Erythroblast (primary cell): Measurements from ENCODE around the gene CAMK1D.

ENCODE experiments used
- DNase-seq, 2 experiments: peaks; one replicate each; lab custom pipeline; 2025; lab: John Stamatoyannopoulos, UW
- GATA1 ChIP-seq: IDR thresholded peaks from 2 replicates; pipeline ENCODE4 v1.6.1; 2011; ENCODE audit warnings: low read depth, mild to moderate bottlenecking, control low read depth, low read length, moderate library complexity
- POLR2A ChIP-seq: IDR thresholded peaks from 2 replicates; pipeline ENCODE4 v1.6.1; 2011; ENCODE audit warnings: mild to moderate bottlenecking, low read length

The CAMK1D gene

DNA sequence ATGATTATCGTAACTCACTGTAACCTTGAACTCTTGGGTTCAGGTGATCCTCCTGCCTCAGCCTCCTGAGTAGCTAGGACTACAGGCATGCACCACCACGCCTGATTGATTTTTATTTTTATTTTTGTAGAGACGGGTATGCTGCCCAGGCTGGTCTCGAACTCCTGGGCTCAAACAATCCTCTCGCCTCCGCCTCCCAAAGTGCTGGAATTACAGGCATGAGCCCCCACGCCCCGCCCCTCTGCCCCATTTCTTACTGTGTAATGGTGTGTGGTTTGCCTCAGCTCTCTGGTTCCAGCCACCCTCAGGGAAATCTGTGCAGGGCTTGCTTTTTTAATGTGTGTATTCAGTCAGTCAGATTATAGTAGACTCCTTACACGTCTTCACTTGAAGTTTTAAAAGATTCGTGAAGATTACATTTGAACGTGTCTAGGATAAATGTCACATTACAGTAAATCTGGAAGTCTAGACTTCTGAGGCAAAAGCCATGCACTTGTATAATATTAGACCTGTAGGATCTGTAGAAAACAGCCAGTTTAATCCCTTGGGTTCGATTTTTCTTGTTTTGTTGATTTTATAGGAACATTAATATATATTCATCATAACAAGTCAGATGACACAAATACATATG, 276.2 kb downstream of the CAMK1D start:
- no peak for TF ChIP-seq GATA1
- no peak for TF ChIP-seq POLR2A
- DNase-seq: no peak

DNA sequence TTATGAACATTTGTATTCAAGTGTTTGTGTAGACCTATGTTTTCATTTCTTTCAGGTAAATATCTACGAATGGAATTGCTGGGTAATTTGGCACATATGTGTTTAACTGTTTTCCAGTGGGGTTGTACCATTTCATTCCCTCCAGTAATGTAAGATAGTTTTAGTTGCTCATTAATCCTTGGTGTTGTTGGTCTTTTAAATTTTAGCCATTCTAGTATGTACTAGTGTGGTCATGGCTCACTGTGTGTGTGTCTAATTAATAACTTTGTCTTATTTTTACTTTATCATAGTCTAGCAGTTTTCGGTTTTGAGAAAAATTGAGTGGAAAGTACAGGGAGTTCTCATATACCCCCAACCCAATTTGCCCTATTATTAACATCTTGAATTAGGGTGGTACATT, 278.8 kb downstream of the CAMK1D start:
- no peak for TF ChIP-seq POLR2A
- DNase-seq: no peak

DNA sequence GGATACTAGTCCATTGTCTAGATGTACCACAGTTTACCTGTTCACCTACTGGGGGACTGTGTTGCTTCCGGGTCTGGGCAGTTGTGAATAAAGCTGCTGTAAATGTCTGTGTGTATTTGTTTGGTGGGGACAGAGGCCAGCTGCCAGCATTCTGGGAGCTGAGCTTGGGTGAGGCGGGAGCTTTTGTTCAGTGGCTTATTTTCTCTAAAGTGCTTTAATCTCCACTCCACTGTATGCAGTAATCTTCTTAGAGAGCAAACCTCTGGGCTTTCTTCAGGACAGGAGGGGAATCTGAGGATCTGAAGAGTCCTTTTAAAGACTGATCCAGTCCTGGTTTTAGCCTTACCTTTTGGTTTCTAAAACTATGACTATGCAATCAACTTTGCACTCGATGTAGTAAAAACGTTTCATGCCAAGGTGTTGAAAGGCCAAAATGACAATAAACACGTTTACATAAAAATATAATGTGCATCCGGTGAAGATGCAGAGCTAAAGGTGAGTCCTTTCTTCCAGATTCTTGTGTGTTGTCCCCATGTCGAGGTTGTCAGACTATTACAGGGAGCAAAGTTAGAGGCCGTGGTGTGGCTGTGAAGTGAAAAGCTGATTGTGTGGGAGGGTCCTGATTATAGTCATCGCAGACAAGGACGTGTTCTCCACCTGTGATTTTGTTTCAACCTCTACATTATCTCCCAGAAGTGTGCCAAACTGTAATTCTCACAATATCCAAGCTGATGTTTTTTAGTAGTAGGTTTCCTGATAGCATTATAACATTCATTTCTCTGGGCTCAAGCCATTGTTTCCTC, 279.8 kb downstream of the CAMK1D start:
- DNase-seq: no peak
- TF ChIP-seq GATA1 (no peak), POLR2A (no peak)

DNA sequence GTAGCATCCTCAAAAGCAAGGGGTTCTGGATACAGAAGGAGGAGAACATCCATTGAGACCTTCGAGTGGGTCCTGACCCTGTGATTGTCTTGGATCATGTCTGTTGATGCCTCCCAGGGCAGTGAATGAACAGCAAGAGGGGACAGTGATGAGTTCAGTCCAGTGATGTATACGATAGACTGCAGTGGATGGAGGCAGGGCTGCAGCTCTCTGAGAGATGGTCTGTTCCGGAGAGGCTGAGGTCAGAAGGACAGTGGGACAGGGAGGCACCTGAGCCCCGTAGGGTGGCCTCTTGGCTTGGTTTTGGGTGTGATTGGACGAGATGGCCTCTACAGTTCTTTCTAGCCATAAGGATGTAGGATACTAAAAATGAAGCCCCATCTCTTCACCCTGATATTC, 280.4 kb downstream of the CAMK1D start:
- DNase-seq: no peak
- no peak for TF ChIP-seq GATA1
- no peak for TF ChIP-seq POLR2A

DNA sequence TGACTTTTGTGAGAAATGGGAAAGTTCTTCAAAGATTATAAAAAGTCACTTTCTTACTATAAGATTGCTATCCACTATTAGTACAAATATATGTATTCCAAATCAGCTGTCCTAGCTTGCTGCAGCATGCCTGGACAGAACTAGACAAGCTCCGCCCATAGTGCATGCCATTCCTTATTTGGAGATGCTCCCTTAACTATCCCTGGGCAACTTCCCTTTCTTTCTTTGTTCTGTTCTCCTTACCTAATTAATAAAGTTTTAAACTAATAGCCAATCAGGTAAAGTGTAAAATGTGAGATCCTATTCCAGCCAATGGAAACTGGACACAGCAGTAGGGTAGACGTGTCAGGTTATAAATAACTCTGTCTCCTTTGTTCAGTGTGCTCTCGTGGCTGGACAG, 281.9 kb downstream of the CAMK1D start:
- TF ChIP-seq GATA1: no peak
- TF ChIP-seq POLR2A: no peak
- no peak for DNase-seq

DNA sequence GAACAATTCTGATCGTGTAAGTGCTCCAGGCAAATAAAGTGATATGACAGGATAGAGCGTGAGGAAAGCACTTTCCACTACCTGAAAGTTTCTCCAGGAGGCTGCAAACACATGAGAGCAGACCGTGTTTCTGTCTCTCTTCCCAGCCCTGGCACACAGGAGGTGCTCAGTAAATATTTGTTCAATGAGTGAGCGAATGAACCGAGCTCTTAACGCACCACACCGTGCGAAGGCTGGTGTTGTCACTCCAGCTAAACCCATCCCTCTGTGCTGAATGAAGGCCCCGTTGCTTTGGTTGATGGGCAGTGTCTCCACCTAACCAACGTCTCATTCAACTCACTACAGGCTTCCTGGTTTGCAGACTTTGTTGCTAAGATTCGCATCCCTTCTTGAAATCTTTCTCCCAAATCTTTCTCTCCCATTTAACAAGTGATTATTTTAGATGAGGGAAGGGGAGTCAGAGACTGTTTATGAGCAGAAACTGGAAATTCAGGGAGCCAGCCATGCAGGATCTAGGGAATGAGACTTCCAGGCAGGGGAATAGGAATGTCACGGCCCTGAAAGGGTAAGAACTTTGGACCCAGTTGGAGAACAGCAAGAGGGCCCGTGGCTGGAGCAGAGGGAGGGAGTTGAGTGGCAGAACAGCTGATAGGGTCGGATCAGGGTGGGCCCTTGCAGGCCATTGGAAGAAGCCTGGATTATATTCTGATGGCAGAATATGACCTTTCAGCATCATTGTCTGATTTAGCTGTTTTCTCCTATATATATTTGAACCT, 282.6 kb downstream of the CAMK1D start:
- DNase-seq: no peak
- TF ChIP-seq GATA1 (no peak), POLR2A (no peak)

DNA sequence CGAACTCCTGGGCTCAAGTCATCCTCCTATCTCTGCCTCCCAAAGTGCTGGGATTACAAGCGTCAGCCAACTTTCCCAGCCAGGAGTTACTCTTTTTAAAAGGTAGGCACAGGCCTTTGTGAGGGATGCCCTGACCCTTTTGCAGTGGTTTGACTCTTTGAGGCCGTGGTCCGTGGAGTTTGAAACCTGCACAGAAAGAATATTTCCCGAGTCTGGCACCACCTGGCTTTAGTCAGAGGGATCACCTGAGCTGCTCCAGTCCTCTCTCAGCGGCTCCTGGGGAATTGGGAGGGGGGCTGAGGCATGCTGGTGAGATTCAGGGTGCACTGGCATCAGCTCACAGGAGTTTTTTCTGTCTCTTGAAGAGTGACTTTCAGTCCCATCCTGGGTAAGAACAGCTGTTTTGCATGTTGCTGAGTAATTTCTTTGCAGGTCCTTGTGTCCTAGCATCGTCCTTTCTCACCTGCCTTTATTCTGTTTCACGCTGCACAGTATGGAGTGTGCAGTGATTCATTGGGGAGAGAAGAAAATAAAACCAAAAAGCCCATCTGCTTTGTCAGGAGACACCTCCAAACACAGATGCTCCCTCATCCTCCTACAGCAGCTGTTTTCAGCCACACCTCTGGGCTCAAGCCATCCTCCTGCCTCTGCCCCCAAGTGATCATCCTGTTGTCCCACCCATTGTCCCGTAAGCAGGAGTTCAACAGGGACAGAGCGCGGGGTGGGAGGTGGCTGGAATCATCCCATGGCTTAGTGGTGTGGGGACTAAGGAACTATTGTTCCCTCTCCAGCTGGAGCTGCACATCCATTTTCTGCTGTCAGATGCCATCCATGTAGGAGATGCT, 284.7 kb downstream of the CAMK1D start:
- no peak for DNase-seq
- no peak for TF ChIP-seq POLR2A
- TF ChIP-seq GATA1: no peak

DNA sequence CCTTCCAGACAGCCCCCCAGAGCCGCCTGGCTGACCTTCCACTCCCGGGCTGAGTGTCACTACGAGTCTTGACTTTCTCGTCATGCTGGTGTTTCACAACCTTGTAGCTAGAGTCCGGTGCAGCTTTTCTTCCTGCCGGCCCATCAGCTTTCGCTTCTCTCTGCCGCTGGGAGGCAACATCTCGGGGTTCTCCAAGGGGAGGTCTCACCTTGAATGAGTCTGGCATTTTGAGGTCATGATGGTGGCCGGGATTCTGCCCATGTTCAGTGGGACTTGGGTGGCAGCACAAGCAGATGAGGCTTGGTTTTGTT, 285.2 kb downstream of the CAMK1D start:
- no peak for DNase-seq

DNA sequence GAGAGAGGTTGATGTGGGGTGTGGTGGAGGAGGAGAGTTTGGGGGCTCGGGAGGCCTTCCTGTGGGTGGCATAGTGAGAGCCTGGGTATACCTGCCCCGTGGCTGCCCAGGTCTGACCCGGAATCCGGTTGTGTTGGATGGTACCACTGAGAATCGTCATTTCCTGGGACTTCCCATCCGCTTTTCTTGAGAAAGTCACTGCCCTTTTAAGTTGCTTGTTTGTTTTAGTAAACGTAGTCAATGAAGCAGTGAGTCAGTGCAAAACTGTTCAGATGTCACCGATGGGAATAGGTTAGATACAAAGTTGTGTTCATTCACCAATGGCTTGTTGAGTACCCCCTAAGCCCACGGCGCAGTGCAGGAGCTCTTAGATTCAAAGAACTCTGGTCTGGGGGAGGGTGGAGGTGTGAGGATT, 285.8 kb downstream of the CAMK1D start:
- DNase-seq: no peak
- no peak for TF ChIP-seq GATA1
- TF ChIP-seq POLR2A: no peak

More for the DNA sequence above, 285.2 kb downstream of the CAMK1D start:
- TF ChIP-seq GATA1 (no peak), POLR2A (no peak)

DNA sequence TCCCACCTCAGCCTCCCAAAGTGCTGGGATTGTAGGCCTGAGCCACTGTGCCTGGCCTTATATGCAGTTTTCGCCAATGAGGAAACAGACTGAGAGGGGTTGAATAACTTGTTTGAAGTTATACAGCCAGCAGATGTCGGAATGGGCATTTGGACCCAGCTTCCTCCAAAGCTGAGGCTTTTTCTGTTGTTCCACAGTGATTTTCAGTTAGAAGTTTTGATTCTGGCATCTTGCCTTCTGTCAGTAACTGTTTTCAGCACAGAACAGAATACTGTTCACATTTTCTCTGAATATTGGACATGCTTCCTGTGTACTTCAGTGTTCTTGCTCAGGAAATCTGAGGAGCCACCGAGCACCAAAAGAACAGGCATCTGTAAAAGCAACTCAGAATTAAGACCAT, 287.2 kb downstream of the CAMK1D start:
- DNase-seq: no peak
- TF ChIP-seq POLR2A (no peak), GATA1 (no peak)

DNA sequence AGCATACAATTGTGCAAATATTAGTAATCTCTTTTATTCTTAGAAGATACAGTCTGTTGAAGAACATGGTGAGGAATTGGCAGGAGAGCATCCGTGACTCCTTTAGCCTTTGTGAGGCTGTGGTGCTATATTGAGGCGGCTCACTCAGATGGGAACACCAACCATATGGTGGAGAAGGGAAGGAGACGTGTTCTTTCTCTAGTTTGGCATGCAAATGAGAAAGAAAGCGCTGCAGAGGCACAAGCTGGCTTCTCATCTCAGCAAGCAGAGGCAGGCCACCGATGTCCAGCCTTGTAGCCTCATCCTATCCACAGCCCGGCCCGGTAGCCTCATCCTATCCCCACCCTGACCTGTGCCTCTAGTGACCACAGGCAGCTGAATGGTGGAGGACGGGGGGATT, 288.3 kb downstream of the CAMK1D start:
- no peak for TF ChIP-seq GATA1
- no peak for TF ChIP-seq POLR2A
- no peak for DNase-seq

DNA sequence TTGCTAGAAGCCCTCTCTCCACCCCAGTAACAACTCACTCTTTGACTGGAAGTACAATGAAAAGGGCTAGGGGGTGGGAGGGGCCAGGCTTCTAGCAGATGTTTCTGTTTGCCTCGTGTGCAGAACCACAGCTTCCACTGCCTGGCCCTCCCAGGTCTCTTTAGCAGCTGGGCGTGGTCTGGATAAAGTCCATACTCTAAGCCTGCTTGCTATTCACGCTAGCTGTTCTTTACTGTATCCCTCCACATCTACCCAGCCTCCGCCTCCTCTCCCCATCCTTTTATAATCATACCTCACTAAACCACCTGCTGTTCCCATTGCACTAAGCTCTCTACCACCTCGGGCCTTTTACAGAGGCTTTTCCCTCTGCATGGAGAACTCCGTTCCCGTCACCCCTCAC, 288.8 kb downstream of the CAMK1D start:
- no peak for DNase-seq
- TF ChIP-seq GATA1 (no peak), POLR2A (no peak)

DNA sequence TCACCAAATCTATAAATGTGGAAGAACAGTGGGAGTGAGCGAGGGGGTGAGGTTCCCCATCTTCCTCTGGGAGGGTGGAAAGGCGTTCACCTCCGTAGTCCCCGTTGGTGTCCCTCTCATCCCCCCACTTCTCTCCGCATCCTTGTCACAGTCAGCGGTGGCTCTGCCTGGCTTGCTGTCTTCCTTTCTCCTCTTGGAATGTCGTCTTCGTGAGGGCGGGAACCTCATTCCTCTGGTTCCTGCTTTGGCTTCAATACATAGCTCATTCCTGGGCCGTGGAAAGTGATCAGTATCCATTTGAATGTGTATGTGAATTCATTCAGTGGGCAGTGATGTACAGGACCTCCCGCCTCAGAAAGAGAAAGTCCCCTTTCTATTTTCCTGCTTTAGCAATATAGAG, 289.4 kb downstream of the CAMK1D start:
- no peak for TF ChIP-seq GATA1
- no peak for TF ChIP-seq POLR2A
- DNase-seq: no peak

DNA sequence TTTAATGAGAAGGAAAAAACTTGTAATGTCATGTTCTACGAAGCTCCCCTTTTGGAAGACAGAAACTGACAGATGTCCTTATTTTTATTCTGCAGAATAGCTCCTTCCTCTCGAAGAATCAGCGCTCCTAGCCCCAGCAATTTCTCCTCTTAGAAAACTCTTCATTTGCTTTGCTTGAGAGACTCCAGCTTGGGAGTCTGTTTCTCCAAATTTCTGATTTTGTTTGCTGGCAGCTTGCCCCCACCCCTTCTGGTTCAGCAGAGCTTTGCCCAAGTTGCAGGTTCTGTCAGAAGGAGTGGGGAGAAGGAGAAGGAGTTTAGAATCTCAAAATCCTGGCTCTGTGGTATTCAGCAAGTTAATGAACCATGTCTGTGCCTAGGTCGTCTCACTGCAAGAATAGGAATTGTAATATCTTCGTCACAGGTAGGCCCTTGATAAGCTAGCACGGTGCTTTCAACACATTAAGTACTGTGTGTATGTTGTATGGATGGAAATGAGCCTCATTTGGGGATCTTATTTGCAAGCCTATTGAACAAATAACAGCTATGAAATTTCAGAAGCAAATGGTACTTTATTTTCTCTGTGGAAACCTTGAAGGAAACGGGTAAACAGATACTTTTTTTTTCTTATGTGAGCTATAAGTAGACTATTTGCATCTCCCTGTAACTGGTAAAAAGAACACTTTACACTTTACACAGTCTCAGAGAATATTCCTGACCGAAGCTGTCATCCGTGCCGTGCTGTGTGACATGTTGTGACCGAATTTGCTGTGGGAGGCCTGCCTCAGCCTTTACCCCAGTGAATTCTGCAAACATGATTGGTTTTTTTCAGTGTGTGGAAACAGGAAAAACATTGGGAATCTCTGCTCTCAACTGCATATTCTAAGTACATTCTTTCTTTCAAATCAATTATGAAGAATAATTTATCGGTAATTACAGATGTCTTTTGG, 290.9 kb downstream of the CAMK1D start:
- no peak for TF ChIP-seq GATA1
- TF ChIP-seq POLR2A: no peak
- no peak for DNase-seq
